AG09319 (cell line): ENCODE measurements around the gene LAMA2.

ENCODE experiments used
- DNase-seq: peaks from one replicate; pipeline ENCODE4 v3.0.0-alpha.2; 2010; ENCODE audit warnings: low read depth; ENCODE audit errors: extremely low read depth
- CTCF ChIP-seq: IDR thresholded peaks from 2 replicates; pipeline ENCODE4 v1.5.1; 2011; ENCODE audit warnings: low read depth, mild to moderate bottlenecking, inconsistent platforms, low read length, moderate library complexity

Gene LAMA2

GRCh38 chr6:129006724-129007514 lies 124.0 kb downstream of the LAMA2 start:
- no peak for TF ChIP-seq CTCF
- DNase-seq, result no peak

DNA sequence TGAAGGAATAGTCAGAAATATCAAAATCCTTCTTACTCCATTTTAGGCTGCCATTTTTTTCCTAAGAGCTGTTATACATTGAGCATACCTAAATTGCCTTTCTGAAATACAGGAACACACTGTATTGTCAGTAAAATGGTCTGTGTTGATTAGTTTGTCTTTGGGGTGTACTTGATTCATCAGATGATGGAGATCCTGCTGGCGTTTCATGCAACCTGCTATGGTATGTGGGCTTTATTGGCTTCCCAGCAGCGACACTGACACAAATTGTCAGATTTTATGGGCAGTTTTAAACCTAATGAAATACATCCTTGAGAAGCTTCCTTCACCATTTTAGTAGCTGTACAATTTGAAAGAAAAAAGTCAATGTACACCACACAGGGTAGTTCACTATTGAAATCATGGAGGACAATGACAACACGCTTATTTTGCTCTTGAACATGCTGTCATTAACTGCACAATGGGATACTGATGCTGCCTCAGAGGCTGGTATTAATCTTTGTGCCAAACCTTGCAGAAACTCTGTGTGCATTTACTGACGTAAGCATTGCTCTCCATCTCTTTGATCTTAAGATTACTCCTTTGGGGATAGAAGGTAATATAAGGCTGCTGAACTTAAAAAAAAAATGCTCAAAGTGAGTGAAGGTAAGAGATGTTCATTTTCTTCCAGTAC lies 124.9 kb downstream of the LAMA2 start:
- no peak for DNase-seq
- no peak for TF ChIP-seq CTCF

DNA sequence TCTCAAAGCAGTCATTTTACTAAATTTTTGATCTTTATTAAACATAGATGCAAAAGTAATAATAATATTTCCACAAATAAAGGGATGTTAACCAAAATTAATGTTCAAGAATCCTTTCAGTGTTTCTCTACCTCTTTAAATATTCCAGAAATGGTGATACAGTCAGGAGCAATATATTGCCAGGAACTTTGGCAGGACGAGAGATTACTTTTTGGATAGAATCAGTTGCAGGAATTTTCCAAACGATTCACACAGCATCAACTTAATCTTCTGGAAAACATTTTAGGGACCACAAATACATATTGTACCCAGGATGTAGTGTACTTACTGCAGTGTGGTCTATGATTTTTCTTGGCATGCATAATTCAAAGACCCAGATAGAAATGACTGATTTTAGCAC lies 125.7 kb downstream of the LAMA2 start:
- TF ChIP-seq CTCF, result no peak

GRCh38 chr6:129009851-129010250 lies 126.9 kb downstream of the LAMA2 start:
- TF ChIP-seq CTCF, result no peak
- no peak for DNase-seq

More for the DNA sequence above, 125.7 kb downstream of the LAMA2 start:
- no peak for DNase-seq

DNA sequence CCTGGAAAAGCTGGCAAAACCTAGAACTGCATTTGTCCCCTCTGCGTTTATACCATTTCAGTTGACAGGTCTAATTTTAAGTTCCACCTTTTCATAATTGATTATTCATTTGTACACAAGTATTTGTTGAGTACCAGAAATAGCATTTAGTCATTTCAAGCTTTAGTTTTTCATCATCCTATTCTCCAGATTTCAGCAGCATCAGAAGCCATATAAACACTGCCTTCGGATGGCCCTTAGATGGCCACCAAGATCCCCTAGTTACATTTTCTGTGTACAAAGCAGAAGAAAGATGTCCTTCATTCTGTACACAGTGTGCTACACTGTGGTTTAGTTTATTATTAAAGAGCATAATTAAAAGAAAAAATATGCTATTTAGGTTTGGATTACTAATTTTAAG lies 131.4 kb downstream of the LAMA2 start:
- DNase-seq, result no peak
- TF ChIP-seq CTCF, result no peak

- no peak for TF ChIP-seq CTCF
- no peak for DNase-seq
Measured at GRCh38 chr6:129015721-129016120, 132.8 kb downstream of the LAMA2 start.

GRCh38 chr6:129016844-129017243 lies 133.9 kb downstream of the LAMA2 start:
- DNase-seq, result no peak
- no peak for TF ChIP-seq CTCF
